NT2/D1 (cell line): ENCODE results near the gene POU3F2.

Source experiments
- DNase-seq: peaks from one replicate; pipeline ENCODE4 v3.0.0-alpha.2; 2011; ENCODE audit warnings: low read depth, low spot score
- H3K27me3 ChIP-seq: 2 replicates; pipeline ENCODE4 v1.6.0; 2011; ENCODE audit warnings: mild to moderate bottlenecking; ENCODE audit not compliant: insufficient read length, insufficient read depth
- H3K36me3 ChIP-seq: 2 replicates; pipeline ENCODE4 v1.6.1; 2011; ENCODE audit warnings: mild to moderate bottlenecking, low read length, mixed read lengths; ENCODE audit not compliant: insufficient read depth, insufficient read length
- H3K4me1 ChIP-seq: 2 replicates; pipeline ENCODE4 v1.5.1; 2011; ENCODE audit not compliant: insufficient read depth, insufficient read length
- H3K4me3 ChIP-seq: 2 replicates; pipeline ENCODE4 v1.5.1; 2011; ENCODE audit warnings: low read depth; ENCODE audit not compliant: insufficient read length
- H3K9ac ChIP-seq: 2 replicates; pipeline ENCODE4 v1.6.0; 2011; ENCODE audit warnings: low read depth; ENCODE audit not compliant: insufficient read length
- H3K9me3 ChIP-seq: 2 replicates; pipeline ENCODE4 v1.5.1; 2011; ENCODE audit warnings: mild to moderate bottlenecking, low read length; ENCODE audit not compliant: insufficient read depth
- SUZ12 ChIP-seq: IDR thresholded peaks from 2 replicates; pipeline ENCODE4 v1.6.1; 2011; ENCODE audit not compliant: insufficient read length, insufficient read depth; ENCODE audit errors: extremely low read depth
- YY1 ChIP-seq: IDR thresholded peaks from 2 replicates; pipeline ENCODE4 v1.6.1; 2011; ENCODE audit not compliant: insufficient read length, insufficient read depth
- ZNF274 ChIP-seq: IDR thresholded peaks from 2 replicates; pipeline ENCODE4 v1.6.1; 2011; ENCODE audit warnings: mild to moderate bottlenecking, low read depth, low read length

The POU3F2 gene

GRCh38 chr6:98841621-98842341 lies 7.4 kb downstream of the POU3F2 start:
- Histone ChIP-seq H3K9ac (no peak overlapping the region), H3K27me3 (peaks cover 82% of the 10 kb centered on the region), H3K9me3 (no peaks in the 10 kb centered on the region), H3K36me3 (no peaks in the 10 kb centered on the region), H3K4me1 (peaks cover 2% of the 10 kb centered on the region), H3K4me3 (no peak overlapping the region)
- no peak for TF ChIP-seq YY1
- peak; percentile 4 for TF ChIP-seq SUZ12
- DNase-seq: no peak

DNA sequence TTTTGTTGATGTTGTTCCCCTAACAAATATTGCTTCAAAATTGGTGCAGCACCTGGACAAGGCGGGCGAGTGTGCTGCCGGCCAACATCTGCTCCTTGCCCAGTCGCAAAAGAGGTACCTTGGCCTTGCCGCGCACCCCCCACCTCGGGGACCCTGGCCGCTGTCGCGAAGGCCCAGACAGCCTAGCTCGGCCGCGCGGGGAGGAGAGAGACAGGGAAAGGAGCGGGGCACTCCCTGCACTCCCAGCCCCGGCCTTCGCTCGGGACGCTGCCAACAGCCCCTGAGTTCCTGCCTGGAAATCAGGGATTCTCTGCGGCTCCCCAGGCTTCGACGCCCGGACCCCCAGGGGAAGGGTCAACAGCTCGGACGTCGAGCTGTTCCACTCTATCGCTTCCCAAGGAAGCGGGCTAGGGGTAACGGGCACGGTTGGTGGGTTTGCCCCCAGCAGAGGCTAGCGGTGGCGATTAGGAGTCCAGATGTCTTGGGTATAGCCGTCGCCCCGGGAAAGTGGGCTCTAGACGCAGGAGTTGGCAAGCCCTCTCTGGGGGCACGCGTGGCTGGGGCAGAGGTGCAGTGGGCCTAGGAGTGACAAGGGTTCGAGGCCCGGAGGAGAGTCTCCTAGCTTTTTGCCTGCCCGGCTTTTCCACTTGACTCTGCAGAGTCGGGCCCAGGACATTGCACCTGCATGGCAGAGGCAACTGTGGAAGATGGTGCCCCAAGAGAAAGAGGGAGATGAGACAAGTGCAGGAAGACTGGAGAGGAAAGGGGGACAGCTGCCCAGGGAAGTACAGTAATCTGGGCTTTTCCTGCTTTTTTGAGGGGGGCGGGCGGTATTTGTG lies 8.2 kb downstream of the POU3F2 start:
- Histone ChIP-seq H3K9ac (no peak overlapping the region), H3K36me3 (no peaks in the 10 kb centered on the region), H3K9me3 (no peaks in the 10 kb centered on the region), H3K4me1 (peaks cover 2% of the 10 kb centered on the region), H3K27me3 (peaks cover 75% of the 10 kb centered on the region), H3K4me3 (peak overlapping the region; percentile 18)
- TF ChIP-seq SUZ12 (no peak), ZNF274 (no peak), YY1 (no peak)
- DNase-seq: no peak

- H3K36me3 ChIP-seq: no peaks in the 10 kb centered on the region
- peaks cover 2% of the 10 kb centered on the region for H3K4me1 ChIP-seq
- H3K9ac ChIP-seq: peak overlapping the region; percentile 21
- peaks cover 65% of the 10 kb centered on the region for H3K27me3 ChIP-seq
- DNase-seq: no peak
- no peaks in the 10 kb centered on the region for H3K9me3 ChIP-seq
- H3K4me3 ChIP-seq: peak overlapping the region; percentile 30
- peak; percentile 23 for TF ChIP-seq SUZ12
- TF ChIP-seq ZNF274: no peak
Measured at GRCh38 chr6:98843271-98844243, 9.2 kb downstream of the POU3F2 start.

GRCh38 chr6:98844244-98845210 lies 10.2 kb downstream of the POU3F2 start:
- Histone ChIP-seq H3K9ac (no peak overlapping the region), H3K9me3 (no peaks in the 10 kb centered on the region), H3K27me3 (peaks cover 55% of the 10 kb centered on the region), H3K36me3 (no peaks in the 10 kb centered on the region), H3K4me3 (peak overlapping the region; percentile 15), H3K4me1 (peaks cover 2% of the 10 kb centered on the region)
- TF ChIP-seq SUZ12 (no peak), YY1 (no peak), ZNF274 (no peak)
- DNase-seq: no peak

- Histone ChIP-seq H3K4me1 (peaks cover 2% of the 10 kb centered on the region), H3K9me3 (no peaks in the 10 kb centered on the region), H3K27me3 (peaks cover 46% of the 10 kb centered on the region), H3K4me3 (peak overlapping the region; percentile 32), H3K36me3 (no peaks in the 10 kb centered on the region), H3K9ac (no peak overlapping the region)
- TF ChIP-seq YY1 (no peak), ZNF274 (no peak), SUZ12 (no peak)
- peak; percentile 79 for DNase-seq
Measured at GRCh38 chr6:98845211-98846020, 11.0 kb downstream of the POU3F2 start.

DNA sequence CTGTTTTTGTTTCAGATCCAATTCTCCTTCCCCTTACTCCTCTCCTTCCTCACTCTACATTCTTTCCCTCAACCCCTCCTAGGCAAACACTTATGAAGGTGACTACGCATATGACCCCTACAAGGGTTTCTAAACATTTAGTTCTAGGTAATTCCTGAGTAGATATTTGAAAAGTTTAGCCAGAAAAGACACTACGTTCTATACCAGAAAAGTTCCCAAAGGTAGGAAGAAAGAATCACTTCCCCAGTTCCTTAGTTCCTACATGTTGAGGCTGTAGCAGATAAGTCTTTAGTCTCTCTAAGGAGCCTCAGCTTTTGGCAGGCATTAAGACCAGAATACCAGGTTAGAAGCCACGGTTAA lies 11.6 kb downstream of the POU3F2 start:
- H3K27me3 ChIP-seq: peaks cover 40% of the 10 kb centered on the region

More for the DNA sequence above, 11.6 kb downstream of the POU3F2 start:
- TF ChIP-seq ZNF274: no peak
- no peak for TF ChIP-seq SUZ12
- TF ChIP-seq YY1: no peak
- Histone ChIP-seq H3K9me3 (no peaks in the 10 kb centered on the region), H3K4me1 (peaks cover 2% of the 10 kb centered on the region), H3K36me3 (no peaks in the 10 kb centered on the region), H3K4me3 (no peak overlapping the region), H3K9ac (no peak overlapping the region)
- DNase-seq: no peak
